GM06990 (cell line): ENCODE measurements around the gene CRPPA.

ENCODE experiments used
- DNase-seq: peaks from one replicate; pipeline ENCODE4 v3.0.0-alpha.2; 2011; ENCODE audit not compliant: insufficient read length; ENCODE audit errors: extremely low read depth
- H3K27me3 ChIP-seq: replicated peaks from 2 replicates; pipeline ENCODE4 v1.6.0; 2011; ENCODE audit warnings: low read length; ENCODE audit not compliant: control insufficient read depth, insufficient read depth
- H3K36me3 ChIP-seq: 2 replicates; pipeline ENCODE4 v1.5.1; 2011; ENCODE audit warnings: low read length; ENCODE audit not compliant: control insufficient read depth, insufficient read depth
- H3K4me3 ChIP-seq: replicated peaks from 2 replicates; pipeline ENCODE4 v1.5.1; 2011; ENCODE audit warnings: low read depth, mild to moderate bottlenecking, control low read depth, low read length
- CTCF ChIP-seq: IDR thresholded peaks from 2 replicates; pipeline ENCODE4 v1.5.1; 2011; ENCODE audit warnings: low read length, control low read depth, mild to moderate bottlenecking, inconsistent platforms; ENCODE audit not compliant: insufficient read depth, poor library complexity, severe bottlenecking

The CRPPA gene

GRCh38 chr7:16403475-16403874 lies 17.9 kb downstream of the CRPPA start:
- Histone ChIP-seq H3K36me3 (no peaks in the 10 kb centered on the region), H3K27me3 (no peaks in the 10 kb centered on the region), H3K4me3 (no peak overlapping the region)
- no peak for TF ChIP-seq CTCF
- DNase-seq: no peak

- Histone ChIP-seq H3K36me3 (no peaks in the 10 kb centered on the region), H3K4me3 (no peak overlapping the region), H3K27me3 (no peaks in the 10 kb centered on the region)
- no peak for DNase-seq
- TF ChIP-seq CTCF: no peak
These were observed 18.4 kb downstream of the CRPPA start for GRCh38 chr7:16402940-16403339.

GRCh38 chr7:16402091-16402490 lies 19.2 kb downstream of the CRPPA start:
- no peak for DNase-seq
- H3K36me3 ChIP-seq: no peaks in the 10 kb centered on the region
- H3K4me3 ChIP-seq: no peak overlapping the region
- no peak for TF ChIP-seq CTCF
- H3K27me3 ChIP-seq: no peaks in the 10 kb centered on the region

GRCh38 chr7:16400893-16401275 lies 20.5 kb downstream of the CRPPA start:
- no peaks in the 10 kb centered on the region for H3K36me3 ChIP-seq
- no peak for TF ChIP-seq CTCF
- no peaks in the 10 kb centered on the region for H3K27me3 ChIP-seq

GRCh38 chr7:16399916-16400892 lies 21.1 kb downstream of the CRPPA start:
- Histone ChIP-seq H3K36me3 (no peaks in the 10 kb centered on the region), H3K4me3 (no peak overlapping the region), H3K27me3 (no peaks in the 10 kb centered on the region)
- DNase-seq: no peak
- no peak for TF ChIP-seq CTCF

More at GRCh38 chr7:16400893-16401275, 20.5 kb downstream of the CRPPA start:
- H3K4me3 ChIP-seq: no peak overlapping the region
- no peak for DNase-seq
